ENCODE results near the gene EN1. TPM values are rescaled to one million over a fixed set of nuclear protein-coding genes. Genes with fewer than 3 reads are reported as not detected.

EN1 gene
- total RNA-seq, 6 donors from 2014 or later = 0.13 TPM; not detected in 5

DNA sequence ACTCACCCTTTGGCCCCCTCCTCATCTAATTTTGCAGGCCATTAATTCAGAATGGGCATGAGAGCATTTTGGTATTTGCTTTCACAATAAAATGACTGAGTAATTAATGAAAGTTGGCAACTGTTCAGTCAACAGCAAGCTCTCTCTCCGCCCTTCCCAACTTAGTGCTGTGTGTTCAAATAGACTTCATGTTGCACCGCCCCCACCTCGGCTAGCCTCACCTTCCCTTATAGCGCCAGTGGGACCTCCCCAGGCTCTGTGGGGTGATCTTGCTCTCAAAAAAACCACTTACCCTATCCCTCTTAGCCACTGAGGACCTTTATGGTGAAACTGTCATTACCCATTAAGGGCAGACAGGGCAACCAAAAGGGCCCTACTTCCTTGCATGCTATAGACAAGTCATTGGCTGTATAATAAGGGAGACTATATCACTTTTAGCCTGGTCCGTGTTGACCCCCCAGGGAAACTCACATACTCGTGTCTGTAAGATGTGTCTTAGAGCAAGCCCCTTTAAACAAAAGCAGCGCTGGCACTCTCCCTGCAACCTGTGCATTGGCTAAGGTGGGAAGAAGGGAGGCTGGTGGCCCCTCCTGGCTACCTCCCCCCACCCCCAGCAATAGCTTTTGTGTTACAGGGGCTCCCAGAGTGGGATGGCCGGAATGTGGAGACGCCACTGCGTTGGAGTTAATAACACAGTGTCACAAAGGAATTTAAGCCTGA is 15.2 kb downstream of the EN1 start:
- WGBS, 2 donors = 13% methylated on average over 9 to 10 of the region's 10 CpGs
- H3K9me3 ChIP-seq = no peaks in the 10 kb centered on the region
- H3K27ac ChIP-seq = no peak overlapping the region
- H3K4me3 ChIP-seq = no peak overlapping the region
- TF ChIP-seq, protein P1, sequence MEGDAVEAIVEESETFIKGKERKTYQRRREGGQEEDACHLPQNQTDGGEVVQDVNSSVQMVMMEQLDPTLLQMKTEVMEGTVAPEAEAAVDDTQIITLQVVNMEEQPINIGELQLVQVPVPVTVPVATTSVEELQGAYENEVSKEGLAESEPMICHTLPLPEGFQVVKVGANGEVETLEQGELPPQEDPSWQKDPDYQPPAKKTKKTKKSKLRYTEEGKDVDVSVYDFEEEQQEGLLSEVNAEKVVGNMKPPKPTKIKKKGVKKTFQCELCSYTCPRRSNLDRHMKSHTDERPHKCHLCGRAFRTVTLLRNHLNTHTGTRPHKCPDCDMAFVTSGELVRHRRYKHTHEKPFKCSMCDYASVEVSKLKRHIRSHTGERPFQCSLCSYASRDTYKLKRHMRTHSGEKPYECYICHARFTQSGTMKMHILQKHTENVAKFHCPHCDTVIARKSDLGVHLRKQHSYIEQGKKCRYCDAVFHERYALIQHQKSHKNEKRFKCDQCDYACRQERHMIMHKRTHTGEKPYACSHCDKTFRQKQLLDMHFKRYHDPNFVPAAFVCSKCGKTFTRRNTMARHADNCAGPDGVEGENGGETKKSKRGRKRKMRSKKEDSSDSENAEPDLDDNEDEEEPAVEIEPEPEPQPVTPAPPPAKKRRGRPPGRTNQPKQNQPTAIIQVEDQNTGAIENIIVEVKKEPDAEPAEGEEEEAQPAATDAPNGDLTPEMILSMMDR (IDR thresholded peaks at IDR 0.05) = no peak
- TF ChIP-seq POLR2A (IDR thresholded peaks at IDR 0.05) = no peak
- no peak for TF ChIP-seq POLR2AphosphoS5 (IDR thresholded peaks at IDR 0.05)
- TF ChIP-seq EP300 (IDR thresholded peaks at IDR 0.05) = no peak
- H3K4me1 ChIP-seq = peaks cover 15 to 26% (median 17%) of the 10 kb centered on the region in 4 donors
- no peaks in the 10 kb centered on the region for H3K36me3 ChIP-seq
- no peak for ATAC-seq (ENCODE audit: low FRiP score in 2 of 2)
- peaks cover 0 to 48% (median 24%) of the 10 kb centered on the region in 4 donors for H3K27me3 ChIP-seq
- DNase-seq = no peak

DNA sequence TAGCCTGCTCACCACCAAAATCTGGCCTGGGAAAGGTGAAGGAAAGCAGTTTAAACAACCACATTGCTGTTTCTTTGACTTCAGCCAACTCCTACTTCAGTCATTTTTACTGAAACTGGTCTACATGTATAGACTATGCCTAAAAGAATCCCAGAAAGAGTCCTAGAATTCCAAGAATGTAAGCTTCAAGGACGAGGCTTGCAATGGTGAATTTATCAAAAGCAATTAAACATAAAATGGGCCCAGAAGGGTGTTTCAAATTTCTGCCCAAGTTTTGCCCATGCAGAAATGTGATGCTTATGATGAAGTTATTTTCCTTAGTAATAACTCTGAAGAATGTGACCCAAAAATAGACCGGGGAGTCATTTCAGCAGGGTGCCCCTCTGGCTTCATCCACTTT is 16.6 kb downstream of the EN1 start:
- 40 to 56% methylated on average over 2 of the region's 2 CpGs for whole genome bisulfite sequencing, 2 donors
- no peak for DNase-seq
- Histone ChIP-seq H3K27me3 (peaks cover 0 to 36% (median 20%) of the 10 kb centered on the region in 4 donors), H3K9me3 (no peaks in the 10 kb centered on the region), H3K4me3 (no peak overlapping the region), H3K36me3 (no peaks in the 10 kb centered on the region), H3K27ac (no peak overlapping the region), H3K4me1 (peaks cover 11 to 18% (median 12%) of the 10 kb centered on the region in 4 donors)
- no peak for ATAC-seq (ENCODE audit: low FRiP score in 2 of 2)
- TF ChIP-seq, protein P1 (IDR thresholded peaks at IDR 0.05) = no peak
- no peak for TF ChIP-seq POLR2A (IDR thresholded peaks at IDR 0.05)
- no peak for TF ChIP-seq EP300 (IDR thresholded peaks at IDR 0.05)
- no peak for TF ChIP-seq POLR2AphosphoS5 (IDR thresholded peaks at IDR 0.05)

DNA sequence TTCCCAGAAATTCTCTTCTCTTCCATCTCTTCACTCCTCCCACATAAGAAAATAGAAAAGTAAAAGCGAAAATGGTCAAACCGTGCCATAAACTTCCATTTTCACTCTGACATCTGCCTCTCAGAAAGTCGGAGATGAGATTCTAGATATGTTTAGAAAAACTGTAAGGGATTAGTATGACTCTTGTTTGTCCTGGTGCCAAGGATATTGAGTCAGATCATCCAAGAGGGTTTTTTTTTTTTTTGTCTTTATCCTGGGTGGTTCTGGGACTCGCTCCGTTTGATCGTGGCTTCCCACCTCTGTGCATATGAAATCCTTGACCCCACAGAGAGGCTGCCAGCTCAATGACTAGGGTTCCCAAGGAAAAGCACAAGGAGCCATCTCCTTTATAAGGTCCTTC is 17.3 kb downstream of the EN1 start:
- no peak for DNase-seq
- H3K4me3 ChIP-seq = no peak overlapping the region
- no peaks in the 10 kb centered on the region for H3K36me3 ChIP-seq
- H3K9me3 ChIP-seq = no peaks in the 10 kb centered on the region
- TF ChIP-seq EP300 (IDR thresholded peaks at IDR 0.05) (no peak), POLR2AphosphoS5 (IDR thresholded peaks at IDR 0.05) (no peak), POLR2A (IDR thresholded peaks at IDR 0.05) (no peak)
- TF ChIP-seq, protein P1 (IDR thresholded peaks at IDR 0.05) = no peak
- no peak overlapping the region for H3K27ac ChIP-seq
- 63 to 67% methylated on average over 6 of the region's 6 CpGs for WGBS, 2 donors
- H3K27me3 ChIP-seq = peaks cover 0 to 28% (median 14%) of the 10 kb centered on the region in 4 donors
- H3K4me1 ChIP-seq = peaks cover 3 to 11% (median 4%) of the 10 kb centered on the region in 4 donors
- no peak for ATAC-seq (ENCODE audit: low FRiP score in 2 of 2)

DNA sequence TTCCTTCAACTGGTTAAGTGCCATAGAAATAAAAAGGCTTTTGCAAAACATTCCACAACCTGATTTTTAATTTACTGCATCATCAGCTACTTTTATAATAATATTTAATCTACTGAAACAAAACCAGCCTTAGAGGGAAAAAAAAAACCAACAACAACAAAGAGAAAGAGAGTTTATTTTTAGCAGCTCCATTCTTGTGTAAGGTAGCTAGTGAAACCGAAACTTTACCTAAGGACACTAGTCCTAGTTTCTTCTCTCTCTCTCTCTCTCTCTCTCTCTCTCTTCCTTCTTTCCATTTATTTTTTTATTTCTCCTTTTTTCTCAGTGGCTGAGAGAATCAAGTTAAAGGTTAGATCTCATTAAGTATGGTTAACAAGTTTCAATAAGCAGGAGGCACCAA is 21.4 kb downstream of the EN1 start:
- H3K27me3 ChIP-seq = no peaks in the 10 kb centered on the region
- 19 to 47% methylated on average over 1 of the region's 1 CpG for WGBS, 2 donors
- ATAC-seq (ENCODE audit: low FRiP score in 2 of 2) = no peak

More for the DNA sequence above, 21.4 kb downstream of the EN1 start:
- Histone ChIP-seq H3K27ac (no peak overlapping the region), H3K4me3 (no peak overlapping the region), H3K9me3 (no peaks in the 10 kb centered on the region), H3K36me3 (no peaks in the 10 kb centered on the region), H3K4me1 (no peaks in the 10 kb centered on the region)
- no peak for DNase-seq
- TF ChIP-seq POLR2A (IDR thresholded peaks at IDR 0.05) = no peak
- TF ChIP-seq POLR2AphosphoS5 (IDR thresholded peaks at IDR 0.05) = no peak
- no peak for TF ChIP-seq EP300 (IDR thresholded peaks at IDR 0.05)
- TF ChIP-seq, protein P1 (IDR thresholded peaks at IDR 0.05) = no peak

Data from upper lobe of left lung (tissue), 6 donors.